H1 (cell line): ENCODE measurements around the gene CDKN2B-AS1.

Source experiments
- CBX5 ChIP-seq: fragments of 300-800, 300-1000 bp; sonication (generic); IDR thresholded peaks from 2 replicates; pipeline ENCODE4 v1.7.1; 2016; ENCODE audit warnings: antibody characterized with exemption, low read length, low read depth
- CEBPB ChIP-seq: IDR thresholded peaks from 2 replicates; pipeline ENCODE4 v1.6.1; 2012; ENCODE audit warnings: low read depth, low read length
- EZH2 ChIP-seq: fragments of 200-600 bp; sonication (generic); IDR thresholded peaks from 2 replicates; pipeline ENCODE4 v1.7.1; 2012; ENCODE audit warnings: low read depth, mild to moderate bottlenecking, moderate library complexity, low read length, inconsistent platforms; ENCODE audit not compliant: severe bottlenecking
- GABPA ChIP-seq: IDR thresholded peaks from 2 replicates; pipeline ENCODE4 v1.6.1; 2011; ENCODE audit warnings: mild to moderate bottlenecking, low read length, moderate library complexity, borderline replicate concordance; ENCODE audit not compliant: insufficient read depth
- JUN ChIP-seq: IDR thresholded peaks from 2 replicates; pipeline ENCODE4 v1.6.1; 2011; ENCODE audit warnings: low read depth, mild to moderate bottlenecking, improper control_type of control experiment, low read length
- JUND ChIP-seq: IDR thresholded peaks from 2 replicates; pipeline ENCODE4 v1.6.1; 2011; ENCODE audit warnings: mild to moderate bottlenecking, improper control_type of control experiment, low read length
- KDM1A ChIP-seq: fragments of 200-600, 300-600 bp; sonication (generic); IDR thresholded peaks from 2 replicates; pipeline ENCODE4 v1.7.1; 2016; ENCODE audit warnings: mild to moderate bottlenecking, low read length, borderline replicate concordance
- MAFK ChIP-seq: IDR thresholded peaks from 2 replicates; pipeline ENCODE4 v1.6.1; 2012; ENCODE audit warnings: low read depth, mild to moderate bottlenecking, improper control_type of control experiment, low read length
- MAX ChIP-seq: IDR thresholded peaks from 2 replicates; pipeline ENCODE4 v1.6.1; 2012; ENCODE audit warnings: inconsistent platforms
- YY1 ChIP-seq: IDR thresholded peaks from 2 replicates; pipeline ENCODE4 v1.6.1; 2011; ENCODE audit warnings: low read depth, mild to moderate bottlenecking, low read length
- TF ChIP-seq, protein P1 (sequence below), 3 experiments: IDR thresholded peaks; 1 replicate in 2 of 3; 2 replicates in 1 of 3; pipeline versions ENCODE4 v1.5.1 to v1.6.1; 2011; ENCODE audit warnings: low read length in 3 of 3, mild to moderate bottlenecking in 3 of 3, inconsistent platforms in 2 of 3, low read depth in 1 of 3, moderate library complexity in 1 of 3; ENCODE audit not compliant: insufficient read depth in 1 of 3; ENCODE audit errors: control extremely low read depth in 1 of 3

GRCh38 chr9:22129633-22130032 lies 135.0 kb downstream of the CDKN2B-AS1 start:
- TF ChIP-seq EZH2 (no peak), CBX5 (no peak), CEBPB (no peak), KDM1A (no peak), YY1 (no peak), JUN (no peak), MAX (no peak), MAFK (no peak), GABPA (no peak), JUND (no peak)
- TF ChIP-seq, protein P1, sequence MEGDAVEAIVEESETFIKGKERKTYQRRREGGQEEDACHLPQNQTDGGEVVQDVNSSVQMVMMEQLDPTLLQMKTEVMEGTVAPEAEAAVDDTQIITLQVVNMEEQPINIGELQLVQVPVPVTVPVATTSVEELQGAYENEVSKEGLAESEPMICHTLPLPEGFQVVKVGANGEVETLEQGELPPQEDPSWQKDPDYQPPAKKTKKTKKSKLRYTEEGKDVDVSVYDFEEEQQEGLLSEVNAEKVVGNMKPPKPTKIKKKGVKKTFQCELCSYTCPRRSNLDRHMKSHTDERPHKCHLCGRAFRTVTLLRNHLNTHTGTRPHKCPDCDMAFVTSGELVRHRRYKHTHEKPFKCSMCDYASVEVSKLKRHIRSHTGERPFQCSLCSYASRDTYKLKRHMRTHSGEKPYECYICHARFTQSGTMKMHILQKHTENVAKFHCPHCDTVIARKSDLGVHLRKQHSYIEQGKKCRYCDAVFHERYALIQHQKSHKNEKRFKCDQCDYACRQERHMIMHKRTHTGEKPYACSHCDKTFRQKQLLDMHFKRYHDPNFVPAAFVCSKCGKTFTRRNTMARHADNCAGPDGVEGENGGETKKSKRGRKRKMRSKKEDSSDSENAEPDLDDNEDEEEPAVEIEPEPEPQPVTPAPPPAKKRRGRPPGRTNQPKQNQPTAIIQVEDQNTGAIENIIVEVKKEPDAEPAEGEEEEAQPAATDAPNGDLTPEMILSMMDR (IDR thresholded peaks at IDR 0.05; ENCODE audit: control extremely low read depth in 1 of 3, insufficient read depth in 1 of 3, low read depth in 1 of 3, low read length in 3 of 3) = no peak
